ENCODE data around the gene PDCD10. TPM values are rescaled to one million over a fixed set of nuclear protein-coding genes. Genes with fewer than 3 reads are reported as not detected.

Gene PDCD10
- total RNA-seq = 42.2 TPM
- long read RNA-seq, transcript PDCD10-218 (8 exons, 1,276 nt) = minor isoform, 27 of 72 reads
- long read RNA-seq, transcript PDCD10-208 (9 exons, 1,360 nt) = major isoform, 36 of 72 reads
- long read RNA-seq, partial matches to known transcripts = 3 of 72 reads
- long read RNA-seq, other reads (novel, unspliced or antisense) = 6 of 72 reads

GRCh38 chr3:167734498-167735232, at the start of gene PDCD10:
Gene PDCD10 (minus strand): TSS chr3:167734892. CDS start chr3:167720157, 14,735 bp downstream.
- peak; percentile 99 for DNase-seq (ENCODE audit: low spot score)
- intact Hi-C loops (cut with DNase I) = loop anchor here (1.0 to 10.0 kb wide), 4 partner anchors 79 to 363 kb away; partner anchors contain the start of gene GOLIM4

- intact Hi-C loops (cut with DNase I) = no loop called here
- DNase-seq (ENCODE audit: low spot score) = no peak
These were observed 49.1 kb upstream of the PDCD10 start for GRCh38 chr3:167783781-167784180.

DNA sequence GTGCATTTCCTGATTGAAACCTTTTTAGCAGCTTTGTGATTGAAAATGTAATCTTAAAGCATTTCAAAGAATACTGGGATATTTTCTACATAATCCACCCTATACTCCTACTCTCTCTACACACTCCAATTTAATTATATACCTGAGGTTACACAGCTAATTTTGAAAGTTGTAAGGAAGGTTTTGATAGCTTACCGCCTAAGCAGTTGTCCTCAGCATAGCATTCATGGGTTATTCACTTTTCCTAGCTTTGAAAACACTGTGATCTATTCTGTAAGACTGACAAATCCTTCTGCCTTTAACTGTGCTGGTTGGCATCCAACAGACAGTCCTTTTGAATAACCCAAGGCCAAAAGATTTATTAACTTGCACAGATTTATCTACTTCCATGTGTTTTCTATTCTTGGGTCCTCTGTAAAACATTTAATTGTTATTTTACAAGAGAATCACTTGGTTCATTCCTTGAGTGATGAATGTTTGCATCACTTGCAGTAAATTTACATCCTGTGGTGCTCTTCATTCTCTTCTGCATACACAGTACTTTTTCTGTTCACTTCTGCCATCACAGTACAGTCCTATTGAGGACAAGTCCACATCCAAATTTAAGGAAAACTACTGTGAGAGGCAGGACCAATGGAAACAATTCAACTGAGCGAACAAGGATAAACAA, 45.7 kb upstream of the PDCD10 start:
- intact Hi-C loops (cut with DNase I) = no loop called here
- DNase-seq (ENCODE audit: low spot score) = no peak

GRCh38 chr3:167777356-167777755, 42.7 kb upstream of the PDCD10 start:
- intact Hi-C loops (cut with DNase I) = no loop called here
- DNase-seq (ENCODE audit: low spot score) = no peak

- intact Hi-C loops (cut with DNase I) = no loop called here
- no peak for DNase-seq (ENCODE audit: low spot score)
These were observed 41.5 kb upstream of the PDCD10 start for GRCh38 chr3:167776066-167776685.

GRCh38 chr3:167773584-167773983, 38.9 kb upstream of the PDCD10 start:
- no peak for DNase-seq (ENCODE audit: low spot score)
- intact Hi-C loops (cut with DNase I) = no loop called here

DNA sequence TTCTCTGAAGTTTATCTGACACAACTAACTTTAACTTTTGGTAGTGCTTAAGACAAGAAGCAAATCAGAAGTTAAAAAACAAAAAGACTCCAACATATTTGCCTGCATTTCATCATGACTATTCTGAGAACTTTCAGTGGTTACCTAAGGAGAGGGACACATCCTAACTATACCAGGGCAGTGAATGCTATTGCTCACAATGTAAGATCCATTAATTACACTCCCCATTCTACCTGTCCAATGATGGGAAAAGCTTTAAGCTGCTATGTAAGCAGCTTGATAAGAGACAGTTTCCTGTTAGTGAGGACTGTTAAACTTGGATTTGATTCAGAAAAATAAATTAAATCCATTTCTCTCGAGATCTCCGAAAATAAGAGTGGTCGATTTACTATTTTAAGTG, 38.3 kb upstream of the PDCD10 start:
- DNase-seq (ENCODE audit: low spot score) = no peak
- intact Hi-C loops (cut with DNase I) = no loop called here

DNA sequence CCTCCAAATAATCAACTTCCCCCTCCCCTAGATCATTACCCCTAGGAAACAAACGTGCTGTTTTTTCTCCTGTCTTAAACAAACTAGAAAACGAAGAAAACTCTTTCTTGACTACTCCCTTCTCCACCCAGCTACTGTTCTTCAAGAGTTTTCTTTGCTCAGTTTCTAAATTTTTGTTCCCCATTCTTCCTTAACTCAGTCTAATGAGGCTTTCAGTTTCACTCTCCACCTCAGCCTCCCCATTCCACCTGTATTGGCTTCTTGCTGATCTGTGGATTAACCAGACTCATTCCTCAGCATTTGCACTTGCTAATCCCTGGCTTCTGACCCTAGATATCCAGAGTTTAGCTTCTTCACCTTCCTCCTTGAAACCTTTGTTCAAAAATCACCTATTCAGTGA, 27.6 kb upstream of the PDCD10 start:
- intact Hi-C loops (cut with DNase I) = no loop called here
- DNase-seq (ENCODE audit: low spot score) = no peak

DNA sequence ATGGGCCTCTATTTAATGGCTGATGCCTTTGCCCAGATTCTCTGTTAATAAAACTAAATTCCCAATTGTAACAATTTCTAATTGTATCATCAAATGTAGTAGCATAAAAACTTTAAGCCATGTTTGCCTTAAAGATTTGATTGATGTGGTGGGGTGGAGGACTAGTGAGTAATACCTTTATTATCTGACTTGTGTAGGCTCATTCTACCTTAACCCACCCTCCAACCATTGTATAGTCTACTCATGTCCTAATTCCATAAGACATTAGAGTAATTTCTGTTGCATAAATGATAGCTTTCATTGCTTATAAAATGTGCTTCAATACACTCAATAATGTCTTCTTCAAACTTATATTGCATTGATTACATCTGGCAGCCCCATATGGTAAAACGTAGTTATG, 26.6 kb upstream of the PDCD10 start:
- no peak for DNase-seq (ENCODE audit: low spot score)
- intact Hi-C loops (cut with DNase I) = no loop called here

GRCh38 chr3:167754049-167754448, 19.4 kb upstream of the PDCD10 start:
- no peak for DNase-seq (ENCODE audit: low spot score)
- intact Hi-C loops (cut with DNase I) = no loop called here

- intact Hi-C loops (cut with DNase I) = no loop called here
- DNase-seq (ENCODE audit: low spot score) = no peak
These were observed 15.7 kb upstream of the PDCD10 start for GRCh38 chr3:167750272-167750971.

DNA sequence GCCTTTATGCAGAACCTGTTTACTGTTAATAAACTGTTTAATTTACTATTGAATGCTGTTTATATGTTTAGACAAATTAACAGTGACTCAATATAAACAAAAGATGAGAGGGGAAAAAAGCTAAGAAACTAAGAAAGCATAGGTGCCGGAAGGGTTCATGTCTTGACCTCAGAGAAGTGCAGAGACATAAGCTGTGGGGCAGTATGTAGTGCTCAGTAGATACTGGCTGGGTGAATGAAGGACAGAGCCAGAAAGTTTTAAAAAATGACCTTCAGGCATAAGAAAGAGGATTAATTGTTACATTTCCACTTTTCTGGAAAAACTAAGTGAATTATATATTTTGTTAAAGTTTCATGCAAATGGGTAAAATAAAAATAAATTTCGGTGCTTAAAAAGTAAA, 15.0 kb upstream of the PDCD10 start:
- intact Hi-C loops (cut with DNase I) = no loop called here
- DNase-seq (ENCODE audit: low spot score) = no peak

GRCh38 chr3:167749209-167749608, 14.5 kb upstream of the PDCD10 start:
- intact Hi-C loops (cut with DNase I) = no loop called here
- DNase-seq (ENCODE audit: low spot score) = no peak

DNA sequence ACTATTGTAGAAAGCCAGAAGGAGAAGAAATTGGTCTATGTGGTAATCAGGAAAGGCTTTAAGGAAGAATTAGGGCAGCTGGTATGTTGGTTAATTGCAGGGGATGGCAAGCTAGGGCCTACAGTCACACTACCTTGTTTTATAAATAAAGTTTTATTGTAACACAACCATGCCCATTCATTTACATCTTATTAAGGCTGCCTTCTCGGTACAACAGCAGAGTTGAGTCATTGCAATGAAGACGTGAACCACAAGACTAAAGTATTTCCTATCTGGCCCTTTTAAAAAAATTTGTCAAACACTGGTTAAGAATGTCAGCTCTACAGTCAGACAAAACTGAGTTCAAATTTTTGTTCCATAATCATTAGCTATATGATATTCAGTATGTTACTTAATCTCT, 9.1 kb upstream of the PDCD10 start:
- DNase-seq (ENCODE audit: low spot score) = no peak
- intact Hi-C loops (cut with DNase I) = loop anchor here (5.0 kb wide), 1 partner anchor 44 kb away; no protein-coding TSS in a partner anchor

GRCh38 chr3:167742338-167742737, 7.6 kb upstream of the PDCD10 start:
- intact Hi-C loops (cut with DNase I) = loop anchor here (5.0 kb wide), 1 partner anchor 45 kb away; no protein-coding TSS in a partner anchor
- no peak for DNase-seq (ENCODE audit: low spot score)

DNA sequence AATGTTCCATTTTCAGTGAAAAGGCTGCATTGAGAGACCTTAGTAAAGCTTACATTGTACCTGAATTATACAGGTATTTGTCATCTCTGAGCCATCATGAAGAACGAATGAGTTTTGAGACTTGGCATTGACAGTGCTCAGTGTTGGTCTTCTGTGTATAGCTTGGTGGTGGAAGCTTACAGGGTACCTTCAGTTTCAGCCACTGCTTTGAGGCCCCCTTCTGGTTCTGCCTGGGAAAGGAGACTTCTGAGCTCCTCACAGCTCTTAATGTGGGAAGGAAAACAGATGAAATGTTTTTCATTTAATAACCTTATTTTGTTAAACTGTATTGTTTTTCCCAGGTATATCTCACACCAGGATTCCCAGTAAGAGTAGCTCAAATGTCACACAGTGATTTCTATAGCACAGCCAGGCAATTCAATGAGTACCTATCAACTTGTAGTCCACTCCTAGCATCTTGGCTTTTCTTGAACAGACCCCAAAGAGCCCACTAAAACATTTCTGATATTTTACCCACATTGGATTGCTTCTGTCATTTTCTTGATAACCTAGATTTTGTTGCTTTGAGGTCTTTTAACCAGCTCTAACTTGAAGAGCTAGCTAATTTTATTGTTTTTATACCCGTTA, 6.4 kb upstream of the PDCD10 start:
- intact Hi-C loops (cut with DNase I) = loop anchor here (5.0 kb wide), 1 partner anchor 46 kb away; no protein-coding TSS in a partner anchor
- DNase-seq (ENCODE audit: low spot score) = no peak

DNA sequence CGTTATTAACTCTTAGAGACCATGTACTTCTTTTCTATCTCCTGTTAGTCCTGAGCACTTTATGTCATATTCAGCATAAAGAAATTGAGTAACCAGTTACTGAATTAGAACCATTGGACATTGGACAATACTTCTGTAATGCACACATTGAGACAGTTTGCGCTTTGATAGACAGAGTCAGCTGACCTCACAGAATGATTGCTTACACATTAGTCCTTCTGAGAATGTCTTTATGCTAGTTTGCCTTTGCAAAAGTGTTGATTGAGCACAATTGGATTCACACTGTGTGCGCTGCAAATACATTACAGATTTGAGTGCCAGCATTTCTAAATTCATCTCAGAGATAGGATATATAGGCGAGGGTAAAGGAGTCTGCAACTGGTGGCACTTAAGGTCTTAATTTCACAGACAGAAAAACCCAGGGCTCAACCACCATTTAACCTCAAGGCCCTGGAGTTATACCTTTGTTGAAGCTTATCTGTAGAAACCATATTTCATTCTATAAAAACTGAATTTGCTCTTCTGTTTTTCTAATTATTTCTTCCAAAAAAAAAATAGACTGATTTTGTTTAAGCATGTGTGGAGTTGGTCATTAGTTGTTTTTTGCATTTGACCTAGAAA, 4.6 kb upstream of the PDCD10 start:
- intact Hi-C loops (cut with DNase I) = loop anchor here (5.0 to 10.0 kb wide), 2 partner anchors 306 to 358 kb away; partner anchors contain the start of gene GOLIM4

GRCh38 chr3:167738037-167738436, 3.3 kb upstream of the PDCD10 start:
- DNase-seq (ENCODE audit: low spot score) = no peak
- intact Hi-C loops (cut with DNase I) = loop anchor here (5.0 to 10.0 kb wide), 2 partner anchors 307 to 359 kb away; partner anchors contain the start of gene GOLIM4

More for the DNA sequence above, 4.6 kb upstream of the PDCD10 start:
- DNase-seq (ENCODE audit: low spot score) = no peak

Measured in cardiac septum (tissue), 1 donor.